HepG2 (cell line): ENCODE measurements around the gene NDUFAF5. TPM values are rescaled to one million over a fixed set of nuclear protein-coding genes. Genes with fewer than 3 reads are reported as not detected.

ENCODE experiments used
- ARID5B ChIP-seq: IDR thresholded peaks from 2 replicates; pipeline ENCODE4 v1.4.0; 2020; ENCODE audit warnings: mild to moderate bottlenecking, missing genetic modification reagents
- ATF7-NPFF ChIP-seq: sonication (generic); formaldehyde crosslinking; IDR thresholded peaks from 2 replicates; pipeline ENCODE4 v1.8.1; 2023; ENCODE audit warnings: mild to moderate bottlenecking, low read depth, missing genetic modification reagents, moderate library complexity
- BHLHE40 ChIP-seq: IDR thresholded peaks from 2 replicates; pipeline ENCODE4 v1.6.1; 2011; ENCODE audit warnings: low read length, improper control_type of control experiment
- CBX5 ChIP-seq: sonication (generic); formaldehyde crosslinking; IDR thresholded peaks from 2 replicates; pipeline ENCODE4 v1.4.0; 2020; ENCODE audit warnings: missing genetic modification reagents, borderline replicate concordance
- CENPX ChIP-seq: sonication (generic); formaldehyde crosslinking; IDR thresholded peaks from 2 replicates; pipeline ENCODE4 v1.9.0; 2021; ENCODE audit warnings: mild to moderate bottlenecking, missing genetic modification reagents, moderate library complexity
- HNRNPL ChIP-seq: fragments of 200-400 bp; formaldehyde crosslinking; IDR thresholded peaks from 2 replicates; pipeline ENCODE4 v1.6.1; 2017; ENCODE audit warnings: mild to moderate bottlenecking, low read depth, low read length
- HOXD1 ChIP-seq: sonication (generic); formaldehyde crosslinking; IDR thresholded peaks from 2 replicates; pipeline ENCODE4 v1.5.0; 2020; ENCODE audit warnings: missing genetic modification reagents
- JUN ChIP-seq: sonication (generic); formaldehyde crosslinking; IDR thresholded peaks from 2 replicates; pipeline ENCODE4 v1.4.0; 2020; ENCODE audit warnings: mild to moderate bottlenecking, missing genetic modification reagents
- MAFF ChIP-seq: IDR thresholded peaks from 2 replicates; pipeline ENCODE4 v1.6.1; 2011; ENCODE audit warnings: low read depth, low read length, improper control_type of control experiment
- MAZ ChIP-seq, 2 experiments: sonication (generic) in 1 of 2; formaldehyde crosslinking in 1 of 2; IDR thresholded peaks; 2 replicates each; pipeline versions ENCODE4 v1.5.0 to v1.6.1; 2012 to 2020; ENCODE audit warnings: low read depth in 2 of 2, mild to moderate bottlenecking in 2 of 2, borderline replicate concordance in 1 of 2, improper control_type of control experiment in 1 of 2, low read length in 1 of 2, missing genetic modification reagents in 1 of 2, moderate library complexity in 1 of 2
- NKX3-1 ChIP-seq: sonication (generic); formaldehyde crosslinking; IDR thresholded peaks from 2 replicates; pipeline ENCODE4 v1.5.0; 2020; ENCODE audit warnings: missing genetic modification reagents
- RBFOX2 ChIP-seq: fragments of 200-400 bp; formaldehyde crosslinking; IDR thresholded peaks from 2 replicates; pipeline ENCODE4 v1.6.1; 2017; ENCODE audit warnings: low read depth, mild to moderate bottlenecking, low read length
- TBL1XR1 ChIP-seq: fragments of 150-350 bp; IDR thresholded peaks from 2 replicates; pipeline ENCODE4 v1.6.1; 2014; ENCODE audit warnings: borderline replicate concordance, low read length; ENCODE audit not compliant: partially characterized antibody
- TCF12 ChIP-seq, 2 experiments: fragments of 450-650 bp in 1 of 2; sonication (generic) in 1 of 2; formaldehyde crosslinking in 1 of 2; IDR thresholded peaks; 2 replicates each; pipeline versions ENCODE4 v1.6.1 to v1.8.0; 2017 to 2022; ENCODE audit warnings: antibody characterized with exemption in 1 of 2, mild to moderate bottlenecking in 1 of 2, missing genetic modification reagents in 1 of 2, moderate library complexity in 1 of 2
- TCF7L2 ChIP-seq: IDR thresholded peaks from 2 replicates; pipeline ENCODE4 v1.6.1; 2011; ENCODE audit warnings: mild to moderate bottlenecking, low read depth, low read length, moderate library complexity
- ZBTB34 ChIP-seq: sonication (generic); formaldehyde crosslinking; IDR thresholded peaks from 2 replicates; pipeline ENCODE4 v1.8.0; 2022; ENCODE audit warnings: mild to moderate bottlenecking, missing genetic modification reagents
- ZFAT ChIP-seq: sonication (generic); formaldehyde crosslinking; conservative IDR thresholded peaks from 2 replicates; pipeline ENCODE4 v1.8.1; 2023; ENCODE audit warnings: missing genetic modification reagents, inconsistent platforms
- ZMYM2 ChIP-seq: sonication (generic); formaldehyde crosslinking; IDR thresholded peaks from 2 replicates; pipeline ENCODE4 v1.8.0; 2022; ENCODE audit warnings: mild to moderate bottlenecking, missing genetic modification reagents
- ZNF337 ChIP-seq: sonication (generic); formaldehyde crosslinking; IDR thresholded peaks from 2 replicates; pipeline ENCODE4 v1.5.1; 2020; ENCODE audit warnings: missing genetic modification reagents, low read depth, mild to moderate bottlenecking, borderline replicate concordance
- ZNF354B ChIP-seq: sonication (generic); formaldehyde crosslinking; IDR thresholded peaks from 2 replicates; pipeline ENCODE4 v1.8.0; 2022; ENCODE audit warnings: mild to moderate bottlenecking, missing genetic modification reagents
- ZNF446 ChIP-seq: sonication (generic); formaldehyde crosslinking; IDR thresholded peaks from 2 replicates; pipeline ENCODE4 v1.5.0; 2020; ENCODE audit warnings: mild to moderate bottlenecking, missing genetic modification reagents
- ZNF563 ChIP-seq: sonication (generic); formaldehyde crosslinking; IDR thresholded peaks from 2 replicates; pipeline ENCODE4 v1.8.0; 2022; ENCODE audit warnings: mild to moderate bottlenecking, moderate library complexity, missing genetic modification reagents
- ZNF781 ChIP-seq: sonication (generic); formaldehyde crosslinking; IDR thresholded peaks from 2 replicates; pipeline ENCODE4 v1.5.1; 2020; ENCODE audit warnings: borderline replicate concordance, mild to moderate bottlenecking, missing genetic modification reagents; ENCODE audit errors: not compliant biosample characterization
- polyA plus RNA-seq, 8 experiments: library from polyadenylated mRNA; depleted of rRNA in 3 of 8; stranded (reverse) in 7 of 8; unstranded in 1 of 8; fragments of >200 nt; fragmentation: Illumina TruSeq in 4 of 8; extraction: Trizol in 4 of 8; gene quantifications; 2 replicates each; pipeline versions ENCODE4 v1.2.1 to v1.2.3, GENCODE V29; 2011 to 2016; ENCODE audit warnings: low read depth in 4 of 8, missing spikeins in 1 of 8, mixed read lengths in 1 of 8; ENCODE audit not compliant: insufficient read depth in 1 of 8
- total RNA-seq, 5 experiments: library from RNA; depleted of rRNA; stranded (reverse); fragments of >200 nt; fragmentation: Illumina TruSeq; extraction: Trizol; gene quantifications; 2 replicates each; pipeline ENCODE4 v1.2.3, GENCODE V29; 2016; ENCODE audit warnings: low read depth in 1 of 5

The NDUFAF5 gene
- total and polyA plus RNA-seq, 2 of the 13 experiments (the other 11 are each of a cell fraction or from before 2014, with no cell fraction given) = 23.1 to 66.7 TPM

GRCh38 chr20:13784893-13785715, at the start of gene NDUFAF5, which contains the start of gene ESF1 (continued):
- TF ChIP-seq NKX3-1 (CRISPR knock-in tag) = peak; percentile 93
- no peak; the same call in 1 of the 2 replicates for TF ChIP-seq ZNF446
- 0 out of 2 replicates have a peak, but pooled peaks have one; percentile 13 for TF ChIP-seq ZBTB34
- TF ChIP-seq ZFAT (CRISPR knock-in tag) = peak; percentile 83
- peak; percentile 98 for TF ChIP-seq RBFOX2
- TF ChIP-seq JUN (CRISPR knock-in tag) = no peak; the same call in 1 of the 2 replicates
- no peak for TF ChIP-seq CENPX (CRISPR knock-in tag)
- TF ChIP-seq ZMYM2 (CRISPR knock-in tag) = peak; percentile 29
- no peak; the same call in 1 of the 2 replicates for TF ChIP-seq ATF7-NPFF (CRISPR knock-in tag)
- 0 out of 2 replicates have a peak, but pooled peaks have one; percentile 64 for TF ChIP-seq ZNF354B
- TF ChIP-seq BHLHE40 = peak; percentile 97
- TF ChIP-seq HNRNPL = peak; percentile 76
- peak; percentile 96 for TF ChIP-seq ZNF563 (CRISPR knock-in tag)
- peak; percentile 54; the same call in 1 of the 2 replicates for TF ChIP-seq HOXD1 (CRISPR knock-in tag)
- TF ChIP-seq ZNF781 (CRISPR knock-in tag) = peak; percentile 63
- TF ChIP-seq MAFF = no peak
- peak; percentile 99 for TF ChIP-seq CBX5 (CRISPR knock-in tag)
- TF ChIP-seq ARID5B (CRISPR knock-in tag) = peak; percentile 85
- peak; percentile 40; the same call in 1 of the 2 replicates for TF ChIP-seq MAZ (IDR thresholded peaks at IDR 0.05; ENCODE audit: borderline replicate concordance, low read depth, low read length)
- peak; percentile 97 for TF ChIP-seq MAZ (CRISPR knock-in tag; IDR thresholded peaks at IDR 0.05; ENCODE audit: low read depth)
- no peak for TF ChIP-seq TCF7L2
- TF ChIP-seq TCF12 (IDR thresholded peaks at IDR 0.05) = no peak
- TF ChIP-seq TCF12 (CRISPR knock-in tag; IDR thresholded peaks at IDR 0.05) = peak; percentile 79; the same call in 1 of the 2 replicates
- peak; percentile 76 for TF ChIP-seq TBL1XR1
- no peak for TF ChIP-seq ZNF337
